ENCODE data around the gene SPINK9. TPM values are rescaled to one million over a fixed set of nuclear protein-coding genes. Genes with fewer than 3 reads are reported as not detected.
"Not testable (repeated sequence)": the region's sequence is repeated elsewhere in the genome, so short reads cannot be mapped to it uniquely, and the experiment has no call there.

SPINK9 gene
- total RNA-seq = not detected

GRCh38 chr5:148335259-148335658, at the start of gene SPINK9:
Gene SPINK9, plus strand, starts transcription at chr5:148335559. Its CDS starts 55 bp downstream, at chr5:148335614.
- peaks cover 6% of the 10 kb centered on the region for H3K9me3 Mint-ChIP-seq (ENCODE audit: low read depth)
- H3K27ac Mint-ChIP-seq = no peak within 1 kb of the TSS
- ATAC-seq (no peak), DNase-seq (no peak)
- H3K4me1 Mint-ChIP-seq = no peaks in the 10 kb centered on the region
- CTCF ChIA-PET = no interaction called here
- POLR2A ChIA-PET = no interaction called here
- H3K27me3 Mint-ChIP-seq = no peaks in the 10 kb centered on the region
- H3K4me3 Mint-ChIP-seq = no peak within 1 kb of the TSS
- intact Hi-C loops (cut with DNase I, micrococcal nuclease) = no loop called here
- peaks cover 5% of the 10 kb centered on the region for H3K36me3 Mint-ChIP-seq (ENCODE audit: low read depth)

- intact Hi-C loops (cut with DNase I, micrococcal nuclease) = loop anchor here in 1 of 2 experiments (1.0 to 5.0 kb wide), 2 partner anchors 167 to 192 kb away; no protein-coding TSS in a partner anchor
- Mint-ChIP-seq H3K36me3 (ENCODE audit: low read depth) (no peaks in the 10 kb centered on the region), H3K27ac (no peak overlapping the region), H3K4me3 (no peak overlapping the region), H3K27me3 (peaks cover 6% of the 10 kb centered on the region), H3K4me1 (no peaks in the 10 kb centered on the region), H3K9me3 (ENCODE audit: low read depth) (no peaks in the 10 kb centered on the region)
- POLR2A ChIA-PET = no interaction called here
- no peak for ATAC-seq
- CTCF ChIA-PET = interaction anchor here (0.8 to 1.7 kb wide), 5 partner anchors 85 to 540 kb away, joined by 3 to 6 read pairs (median 3); no protein-coding TSS in a partner anchor
- no peak for DNase-seq
Measured at GRCh38 chr5:148290271-148291195, 44.8 kb upstream of the SPINK9 start.

GRCh38 chr5:148297731-148298130, 37.6 kb upstream of the SPINK9 start:
- Mint-ChIP-seq H3K9me3 (ENCODE audit: low read depth) (no peaks in the 10 kb centered on the region), H3K4me1 (no peaks in the 10 kb centered on the region), H3K27me3 (peaks cover 1% of the 10 kb centered on the region), H3K27ac (no peak overlapping the region), H3K36me3 (ENCODE audit: low read depth) (no peaks in the 10 kb centered on the region), H3K4me3 (no peak overlapping the region)
- ChIA-PET POLR2A (no interaction called here), CTCF (no interaction called here)
- intact Hi-C loops (cut with DNase I, micrococcal nuclease) = no loop called here
- DNase-seq (no peak), ATAC-seq (no peak)

- Mint-ChIP-seq H3K4me1 (no peaks in the 10 kb centered on the region), H3K4me3 (no peak overlapping the region), H3K36me3 (ENCODE audit: low read depth) (no peaks in the 10 kb centered on the region), H3K27me3 (peaks cover 3% of the 10 kb centered on the region), H3K27ac (no peak overlapping the region), H3K9me3 (ENCODE audit: low read depth) (peaks cover 5% of the 10 kb centered on the region)
- POLR2A ChIA-PET = no interaction called here
- intact Hi-C loops (cut with DNase I, micrococcal nuclease) = no loop called here
- CTCF ChIA-PET = no interaction called here
- ATAC-seq (no peak), DNase-seq (no peak)
Measured at GRCh38 chr5:148306446-148306845, 28.9 kb upstream of the SPINK9 start.

GRCh38 chr5:148309019-148309418, 26.3 kb upstream of the SPINK9 start:
- Mint-ChIP-seq H3K36me3 (ENCODE audit: low read depth) (no peaks in the 10 kb centered on the region), H3K9me3 (ENCODE audit: low read depth) (peaks cover 5% of the 10 kb centered on the region), H3K4me1 (no peaks in the 10 kb centered on the region), H3K27me3 (peaks cover 3% of the 10 kb centered on the region), H3K27ac (no peak overlapping the region), H3K4me3 (no peak overlapping the region)
- ChIA-PET CTCF (no interaction called here), POLR2A (no interaction called here)
- intact Hi-C loops (cut with DNase I, micrococcal nuclease) = no loop called here
- ATAC-seq (no peak), DNase-seq (no peak)

- no peak overlapping the region for H3K4me3 Mint-ChIP-seq
- no peaks in the 10 kb centered on the region for H3K36me3 Mint-ChIP-seq (ENCODE audit: low read depth)
- intact Hi-C loops (cut with DNase I, micrococcal nuclease) = no loop called here
- H3K9me3 Mint-ChIP-seq (ENCODE audit: low read depth) = peaks cover 5% of the 10 kb centered on the region
- H3K27me3 Mint-ChIP-seq = peaks cover 3% of the 10 kb centered on the region
- DNase-seq (no peak), ATAC-seq (no peak)
- H3K4me1 Mint-ChIP-seq = no peaks in the 10 kb centered on the region
- ChIA-PET CTCF (no interaction called here), POLR2A (no interaction called here)
- no peak overlapping the region for H3K27ac Mint-ChIP-seq
Measured at GRCh38 chr5:148309746-148310145, 25.6 kb upstream of the SPINK9 start.

GRCh38 chr5:148311484-148311883, 23.9 kb upstream of the SPINK9 start:
- no peak overlapping the region for H3K27ac Mint-ChIP-seq
- CTCF ChIA-PET = no interaction called here
- intact Hi-C loops (cut with DNase I, micrococcal nuclease) = no loop called here
- no peak overlapping the region for H3K4me3 Mint-ChIP-seq
- ATAC-seq (no peak), DNase-seq (no peak)
- POLR2A ChIA-PET = no interaction called here
- H3K27me3 Mint-ChIP-seq = peaks cover 3% of the 10 kb centered on the region
- H3K4me1 Mint-ChIP-seq = no peaks in the 10 kb centered on the region
- no peaks in the 10 kb centered on the region for H3K36me3 Mint-ChIP-seq (ENCODE audit: low read depth)
- peaks cover 5% of the 10 kb centered on the region for H3K9me3 Mint-ChIP-seq (ENCODE audit: low read depth)

- H3K27me3 Mint-ChIP-seq = peaks cover 3% of the 10 kb centered on the region
- intact Hi-C loops (cut with DNase I, micrococcal nuclease) = no loop called here
- CTCF ChIA-PET = no interaction called here
- no peak for DNase-seq
- POLR2A ChIA-PET = no interaction called here
- H3K36me3 Mint-ChIP-seq (ENCODE audit: low read depth) = no peaks in the 10 kb centered on the region
- H3K27ac Mint-ChIP-seq = no peak within 1 kb of the TSS
- H3K9me3 Mint-ChIP-seq (ENCODE audit: low read depth) = peaks cover 5% of the 10 kb centered on the region
- ATAC-seq = no peak
- no peak within 1 kb of the TSS for H3K4me3 Mint-ChIP-seq
- H3K4me1 Mint-ChIP-seq = no peaks in the 10 kb centered on the region
Measured at GRCh38 chr5:148312153-148312552, 23.2 kb upstream of the SPINK9 start, which contains the start of gene SPINK7. Gene SPINK7, plus strand, starts transcription at chr5:148312423. Its CDS starts 61 bp downstream, at chr5:148312484.

GRCh38 chr5:148314187-148314586, 21.2 kb upstream of the SPINK9 start:
- no peaks in the 10 kb centered on the region for H3K4me1 Mint-ChIP-seq
- H3K27ac Mint-ChIP-seq = no peak overlapping the region
- ChIA-PET CTCF (interaction anchor here (0.7 kb wide), 1 partner anchor 12 kb away, joined by 3 read pairs; no protein-coding TSS in a partner anchor), POLR2A (no interaction called here)
- no peaks in the 10 kb centered on the region for H3K36me3 Mint-ChIP-seq (ENCODE audit: low read depth)
- ATAC-seq = no peak
- peaks cover under 1% of the 10 kb centered on the region for H3K27me3 Mint-ChIP-seq
- H3K4me3 Mint-ChIP-seq = no peak overlapping the region
- H3K9me3 Mint-ChIP-seq (ENCODE audit: low read depth) = peaks cover 5% of the 10 kb centered on the region
- no peak for DNase-seq
- intact Hi-C loops (cut with DNase I, micrococcal nuclease) = no loop called here

GRCh38 chr5:148314731-148315130, 20.6 kb upstream of the SPINK9 start:
- Mint-ChIP-seq H3K9me3 (ENCODE audit: low read depth) (peaks cover 2% of the 10 kb centered on the region), H3K4me3 (no peak overlapping the region), H3K36me3 (ENCODE audit: low read depth) (no peaks in the 10 kb centered on the region), H3K27ac (no peak overlapping the region), H3K4me1 (no peaks in the 10 kb centered on the region), H3K27me3 (peaks cover 2% of the 10 kb centered on the region)
- intact Hi-C loops (cut with DNase I, micrococcal nuclease) = no loop called here
- POLR2A ChIA-PET = no interaction called here
- ATAC-seq (no peak), DNase-seq (no peak)
- CTCF ChIA-PET = no interaction called here

- H3K4me1 Mint-ChIP-seq; H3K27me3 Mint-ChIP-seq; POLR2A ChIA-PET; intact Hi-C loops (cut with DNase I, micrococcal nuclease); ATAC-seq; H3K27ac Mint-ChIP-seq; CTCF ChIA-PET; H3K36me3 Mint-ChIP-seq (ENCODE audit: low read depth); H3K9me3 Mint-ChIP-seq (ENCODE audit: low read depth): not testable (repeated sequence)
- peak; percentile 30 for DNase-seq
- peak overlapping the region; percentile 57 for H3K4me3 Mint-ChIP-seq
Measured at GRCh38 chr5:148320011-148320963, 15.1 kb upstream of the SPINK9 start.
